Nucleus accumbens (tissue), 56 donors: ENCODE results near the gene PLAC9.
"Not testable (repeated sequence)": the region's sequence is repeated elsewhere in the genome, so short reads cannot be mapped to it uniquely, and the experiment has no call there.

Source experiments
- DNase-seq, 56 donors: peaks; one replicate each; lab custom pipeline; 2025; lab: John Stamatoyannopoulos, UW

PLAC9 gene, protein sequence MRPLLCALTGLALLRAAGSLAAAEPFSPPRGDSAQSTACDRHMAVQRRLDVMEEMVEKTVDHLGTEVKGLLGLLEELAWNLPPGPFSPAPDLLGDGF

GRCh38 chr10:80132299-80133139 is at the start of gene PLAC9:
Gene PLAC9 (plus strand): TSS chr10:80132730. CDS start chr10:80132763, 33 bp downstream.
- DNase-seq = no peak

GRCh38 chr10:80090121-80090520 is 42.4 kb upstream of the PLAC9 start:
- DNase-seq = no peak

- no peak for DNase-seq
These were observed 38.3 kb upstream of the PLAC9 start for GRCh38 chr10:80094231-80094630.

DNA sequence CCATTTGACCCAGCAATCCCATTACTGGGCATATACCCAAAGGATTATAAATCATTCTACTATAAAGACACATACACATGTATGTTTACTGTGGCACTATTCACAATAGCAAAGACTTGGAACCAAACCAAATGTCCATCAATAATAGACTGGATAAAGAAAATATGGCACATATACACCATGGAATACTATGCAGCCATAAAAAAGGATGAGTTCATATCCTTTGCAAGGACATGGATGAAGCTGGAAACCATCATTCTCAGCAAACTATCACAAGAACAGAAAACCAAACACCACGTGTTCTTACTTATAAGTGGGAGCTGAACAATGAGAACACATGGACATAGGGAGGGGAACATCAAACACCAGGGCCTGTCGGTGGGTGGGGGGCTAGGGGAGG is 34.3 kb upstream of the PLAC9 start:
- not testable (repeated sequence) for DNase-seq

DNA sequence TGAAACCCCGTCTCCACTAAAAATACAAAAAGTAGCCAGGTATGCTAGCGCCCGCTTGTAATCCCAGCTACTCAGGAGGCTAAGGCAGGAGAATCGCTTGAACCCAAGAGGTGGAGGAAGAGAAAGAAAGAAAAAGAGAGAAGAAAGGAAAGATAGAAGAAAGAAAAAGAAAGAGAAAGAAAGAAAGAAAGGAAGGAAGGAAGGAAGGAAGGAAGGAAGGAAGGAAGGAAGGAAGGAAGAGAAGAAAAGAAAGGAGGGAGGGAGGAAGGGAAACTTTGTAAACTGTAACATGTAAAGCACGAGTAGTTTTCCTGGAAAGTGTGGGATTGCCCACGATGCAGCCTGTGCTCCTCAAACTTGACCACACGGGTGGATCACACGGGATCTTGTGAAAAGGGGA is 33.2 kb upstream of the PLAC9 start:
- DNase-seq = not testable (repeated sequence)

DNA sequence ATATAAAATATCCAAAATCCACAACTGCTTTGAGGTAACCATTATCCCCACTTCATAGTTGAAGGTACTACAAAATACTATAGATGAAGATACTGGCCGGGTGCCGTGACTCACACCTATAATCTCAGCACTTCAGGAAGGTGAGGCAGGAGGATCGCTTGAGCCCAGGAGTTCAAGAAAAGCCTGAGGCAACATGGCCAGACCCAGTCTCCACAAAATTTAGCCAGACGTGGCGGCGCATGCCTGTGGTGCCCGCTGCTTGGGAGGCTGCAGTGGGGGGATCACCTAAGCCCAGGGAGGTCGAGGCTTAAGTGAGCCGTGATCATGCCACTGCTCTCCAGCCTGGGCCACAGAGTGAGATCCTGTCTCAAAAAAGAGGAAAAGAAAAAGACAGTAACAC is 32.4 kb upstream of the PLAC9 start:
- DNase-seq = no peak

- no peak for DNase-seq
These were observed 31.5 kb upstream of the PLAC9 start for GRCh38 chr10:80100861-80101695.

GRCh38 chr10:80104066-80104926 is 28.2 kb upstream of the PLAC9 start:
- DNase-seq = no peak

DNA sequence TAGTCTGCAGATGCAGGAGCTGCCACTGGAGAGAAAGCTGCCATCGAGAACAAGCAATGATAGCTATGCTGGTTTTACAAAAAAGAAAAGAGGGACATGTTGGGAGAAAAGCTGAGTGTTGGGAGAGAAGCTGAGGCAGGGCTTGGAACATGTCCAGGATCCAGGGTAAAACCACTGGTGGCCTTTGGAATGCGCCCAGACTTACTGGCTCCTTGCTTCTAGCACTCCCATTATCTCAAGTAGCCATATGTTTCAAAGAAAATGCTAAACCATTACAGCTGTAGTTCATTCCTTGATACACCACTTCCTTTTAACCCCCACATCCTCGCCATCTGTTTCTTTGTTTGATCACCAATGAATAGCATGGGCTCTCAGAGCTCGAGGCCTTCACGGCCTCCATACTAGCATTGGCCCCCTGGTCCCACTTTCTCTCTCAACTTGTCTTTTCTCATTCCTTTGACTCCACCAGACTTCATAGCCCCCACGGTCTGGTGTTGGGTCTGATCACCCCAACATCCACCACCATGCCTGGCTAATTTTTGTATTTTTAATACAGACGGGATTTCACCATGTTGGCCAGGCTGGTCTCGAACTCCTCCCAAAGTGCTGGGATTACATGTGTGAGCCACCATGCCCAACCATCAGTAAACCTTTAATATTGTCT is 23.8 kb upstream of the PLAC9 start:
- no peak for DNase-seq

- no peak for DNase-seq
These were observed 21.5 kb upstream of the PLAC9 start for GRCh38 chr10:80110986-80111385.

GRCh38 chr10:80118669-80119068 is 13.9 kb upstream of the PLAC9 start:
- DNase-seq = no peak

DNA sequence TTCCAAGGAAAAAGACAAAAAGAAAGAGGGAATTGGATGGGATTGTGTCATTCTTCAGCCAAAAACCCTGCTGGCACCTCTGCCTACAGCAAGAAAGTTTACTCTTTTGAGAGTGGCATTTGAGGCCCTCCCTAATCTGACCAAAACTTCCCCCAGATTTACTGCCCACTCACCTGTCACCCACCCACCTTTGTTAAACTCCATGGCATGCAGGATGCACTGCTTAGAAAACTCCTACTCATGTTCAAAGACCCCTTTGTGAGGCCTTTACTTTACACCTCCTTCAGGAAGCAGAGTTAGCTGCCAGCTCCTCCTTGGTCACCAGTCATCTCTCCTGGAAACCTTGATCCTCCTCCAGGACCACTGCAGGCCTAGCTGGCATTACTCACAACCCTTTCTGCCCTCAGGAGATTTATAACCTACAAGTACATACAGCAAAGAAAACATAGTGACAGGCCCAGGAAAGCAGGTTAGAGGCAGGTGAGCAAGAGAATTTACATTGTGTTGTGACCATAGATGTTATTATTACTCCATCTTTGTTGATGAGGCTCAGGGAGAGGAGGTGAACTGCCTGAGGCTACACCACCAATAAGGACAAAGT is 10.3 kb upstream of the PLAC9 start:
- DNase-seq = no peak

DNA sequence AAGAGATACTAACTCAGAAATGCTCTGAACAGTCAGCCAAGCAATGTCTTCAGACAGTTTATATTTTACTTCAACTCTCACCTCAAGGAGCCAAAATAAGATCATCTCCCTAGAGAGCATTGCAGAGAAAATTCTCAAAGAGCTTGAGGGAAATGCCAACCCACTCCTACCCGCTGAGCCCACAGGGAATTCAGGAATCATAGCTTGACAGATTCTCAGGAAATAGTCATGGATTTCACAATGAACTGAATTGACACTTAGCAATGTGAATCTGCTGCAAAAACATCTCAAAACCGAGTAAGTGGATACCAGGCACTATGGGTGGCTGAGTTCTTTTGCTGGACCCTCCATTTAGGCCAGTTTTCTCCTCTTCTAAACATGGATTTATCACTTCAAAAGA is 9.8 kb upstream of the PLAC9 start:
- no peak for DNase-seq

GRCh38 chr10:80126876-80127275 is 5.7 kb upstream of the PLAC9 start:
- no peak for DNase-seq

GRCh38 chr10:80131499-80131901 is 1.0 kb upstream of the PLAC9 start:
- no peak for DNase-seq

DNA sequence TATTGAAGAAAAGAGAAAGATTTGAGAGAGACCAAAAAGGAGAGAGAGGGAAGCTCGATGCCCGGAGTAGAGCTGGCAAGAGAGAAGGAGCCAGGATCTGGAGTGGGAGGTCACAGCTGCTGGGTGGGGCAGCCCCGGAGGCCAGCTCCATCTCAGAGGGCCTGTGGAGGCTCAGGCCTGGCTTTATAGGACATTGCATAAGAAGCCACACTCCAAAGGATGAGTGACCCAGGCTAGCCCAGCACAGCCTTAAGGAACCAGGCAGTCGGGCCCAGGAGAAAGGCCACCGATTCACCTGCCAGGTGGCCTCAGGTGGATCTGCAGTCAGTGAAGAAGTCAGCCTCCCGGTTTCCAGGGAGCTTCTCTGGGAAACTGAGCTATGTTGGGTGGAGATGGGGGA is 676 bp downstream of the PLAC9 start:
- DNase-seq = no peak

DNA sequence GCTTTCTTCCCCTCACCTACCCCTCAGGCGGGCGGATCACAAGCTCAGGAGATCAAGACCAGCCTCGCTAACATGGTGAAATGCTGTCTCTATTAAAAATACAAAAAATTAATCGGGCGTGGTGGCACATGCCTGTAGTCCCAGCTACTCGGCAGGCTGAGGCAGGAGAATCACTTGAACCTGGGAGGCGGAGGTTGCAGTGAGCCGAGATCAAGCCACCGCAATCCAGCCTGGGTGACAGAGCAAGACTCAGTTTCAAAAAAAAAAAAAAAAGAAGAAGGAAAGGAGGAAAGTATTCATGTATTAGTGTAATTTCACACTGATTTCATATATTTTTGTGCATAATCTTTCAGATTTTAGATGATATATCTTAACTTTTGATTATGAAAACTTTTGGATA is 1.2 kb downstream of the PLAC9 start:
- DNase-seq = not testable (repeated sequence)

- DNase-seq = no peak
These were observed 3.6 kb downstream of the PLAC9 start for GRCh38 chr10:80136134-80136571.
